ENCODE measurements around the gene SLC38A2. TPM values are rescaled to one million over a fixed set of nuclear protein-coding genes. Genes with fewer than 3 reads are reported as not detected.

SLC38A2 gene
- total RNA-seq, 2 experiments from 2014 or later, result 216 to 283 TPM

GRCh38 chr12:46388427-46389021 is 16.0 kb upstream of the SLC38A2 start:
- DNase-seq, result no peak
- peaks cover 66% of the 10 kb centered on the region for H3K4me1 Mint-ChIP-seq
- ChIA-PET POLR2A (no interaction called here), CTCF (no interaction called here)
- H3K36me3 Mint-ChIP-seq (ENCODE audit: low read depth), result peaks cover 40% of the 10 kb centered on the region
- H3K9me3 Mint-ChIP-seq, result no peaks in the 10 kb centered on the region
- H3K27ac Mint-ChIP-seq, result peak overlapping the region; percentile 11
- no peak overlapping the region for H3K4me3 Mint-ChIP-seq
- H3K27me3 Mint-ChIP-seq, result no peaks in the 10 kb centered on the region

GRCh38 chr12:46387670-46388069 is 15.1 kb upstream of the SLC38A2 start:
- H3K4me3 Mint-ChIP-seq, result no peak overlapping the region
- POLR2A ChIA-PET, result interaction anchor here (0.6 kb wide), 1 partner anchor 12 kb away, joined by 3 read pairs; no protein-coding TSS in a partner anchor
- CTCF ChIA-PET, result no interaction called here
- peaks cover 68% of the 10 kb centered on the region for H3K4me1 Mint-ChIP-seq
- peaks cover 37% of the 10 kb centered on the region for H3K36me3 Mint-ChIP-seq (ENCODE audit: low read depth)
- peak; percentile 23 for DNase-seq
- H3K27me3 Mint-ChIP-seq, result no peaks in the 10 kb centered on the region
- peak overlapping the region; percentile 48 for H3K27ac Mint-ChIP-seq
- no peaks in the 10 kb centered on the region for H3K9me3 Mint-ChIP-seq

GRCh38 chr12:46386877-46387629 is 14.5 kb upstream of the SLC38A2 start:
- ChIA-PET CTCF (interaction anchor here (1.0 to 1.5 kb wide), 2 partner anchors 15 to 137 kb away, joined by 3 read pairs; no protein-coding TSS in a partner anchor), POLR2A (no interaction called here)
- Mint-ChIP-seq H3K27me3 (no peaks in the 10 kb centered on the region), H3K4me3 (peak overlapping the region; percentile 3), H3K36me3 (ENCODE audit: low read depth) (peaks cover 32% of the 10 kb centered on the region), H3K27ac (peak overlapping the region; percentile 31), H3K9me3 (no peaks in the 10 kb centered on the region), H3K4me1 (peaks cover 68% of the 10 kb centered on the region)
- no peak for DNase-seq

- no peak for DNase-seq
- POLR2A ChIA-PET, result no interaction called here
- H3K36me3 Mint-ChIP-seq (ENCODE audit: low read depth), result peaks cover 31% of the 10 kb centered on the region
- no peak overlapping the region for H3K4me3 Mint-ChIP-seq
- no peak overlapping the region for H3K27ac Mint-ChIP-seq
- H3K9me3 Mint-ChIP-seq, result no peaks in the 10 kb centered on the region
- no peaks in the 10 kb centered on the region for H3K27me3 Mint-ChIP-seq
- peaks cover 70% of the 10 kb centered on the region for H3K4me1 Mint-ChIP-seq
- CTCF ChIA-PET, result interaction anchor here (1.0 to 1.5 kb wide), 2 partner anchors 14 to 137 kb away, joined by 3 read pairs; no protein-coding TSS in a partner anchor
These were observed 13.8 kb upstream of the SLC38A2 start for GRCh38 chr12:46386360-46386867.

- peak overlapping the region; percentile 74 for H3K27ac Mint-ChIP-seq
- no peaks in the 10 kb centered on the region for H3K9me3 Mint-ChIP-seq
- peaks cover 61% of the 10 kb centered on the region for H3K4me1 Mint-ChIP-seq
- ChIA-PET CTCF (interaction anchor here (0.6 to 1.5 kb wide), 3 partner anchors 138 to 370 kb away, joined by 3 to 4 read pairs (median 3); no protein-coding TSS in a partner anchor), POLR2A (no interaction called here)
- H3K36me3 Mint-ChIP-seq (ENCODE audit: low read depth), result peaks cover 22% of the 10 kb centered on the region
- H3K4me3 Mint-ChIP-seq, result no peak overlapping the region
- no peak for DNase-seq
- no peaks in the 10 kb centered on the region for H3K27me3 Mint-ChIP-seq
These were observed 12.9 kb upstream of the SLC38A2 start for GRCh38 chr12:46385438-46385837.

GRCh38 chr12:46384451-46385309 is 12.1 kb upstream of the SLC38A2 start:
- peaks cover 62% of the 10 kb centered on the region for H3K4me1 Mint-ChIP-seq

GRCh38 chr12:46383654-46384450 is 11.3 kb upstream of the SLC38A2 start:
- H3K4me3 Mint-ChIP-seq, result peak overlapping the region; percentile 84
- H3K36me3 Mint-ChIP-seq (ENCODE audit: low read depth), result peaks cover 12% of the 10 kb centered on the region
- peak overlapping the region; percentile 97 for H3K27ac Mint-ChIP-seq
- CTCF ChIA-PET, result no interaction called here
- POLR2A ChIA-PET, result interaction anchor here (0.7 kb wide), 2 partner anchors 12 to 278 kb away, joined by 4 to 5 read pairs; no protein-coding TSS in a partner anchor
- peaks cover 63% of the 10 kb centered on the region for H3K4me1 Mint-ChIP-seq
- peaks cover 3% of the 10 kb centered on the region for H3K9me3 Mint-ChIP-seq
- DNase-seq, result peak; percentile 82
- no peaks in the 10 kb centered on the region for H3K27me3 Mint-ChIP-seq

More at GRCh38 chr12:46384451-46385309, 12.1 kb upstream of the SLC38A2 start:
- DNase-seq, result no peak
- Mint-ChIP-seq H3K27ac (peak overlapping the region; percentile 97), H3K9me3 (peaks cover 3% of the 10 kb centered on the region), H3K36me3 (ENCODE audit: low read depth) (peaks cover 18% of the 10 kb centered on the region), H3K27me3 (no peaks in the 10 kb centered on the region), H3K4me3 (peak overlapping the region; percentile 84)
- ChIA-PET POLR2A (interaction anchor here (0.7 kb wide), 2 partner anchors 13 to 277 kb away, joined by 4 to 5 read pairs; no protein-coding TSS in a partner anchor), CTCF (interaction anchor here (0.6 to 1.2 kb wide), 2 partner anchors 277 to 369 kb away, joined by 3 to 4 read pairs; no protein-coding TSS in a partner anchor)

- peaks cover 60% of the 10 kb centered on the region for H3K4me1 Mint-ChIP-seq
- H3K27ac Mint-ChIP-seq, result peak overlapping the region; percentile 97
- ChIA-PET CTCF (no interaction called here), POLR2A (interaction anchor here (0.6 kb wide), 1 partner anchor 832 kb away, joined by 3 read pairs; no protein-coding TSS in a partner anchor)
- H3K36me3 Mint-ChIP-seq (ENCODE audit: low read depth), result peaks cover 7% of the 10 kb centered on the region
- peaks cover 3% of the 10 kb centered on the region for H3K9me3 Mint-ChIP-seq
- H3K27me3 Mint-ChIP-seq, result no peaks in the 10 kb centered on the region
- H3K4me3 Mint-ChIP-seq, result peak overlapping the region; percentile 84
- peak; percentile 95 for DNase-seq
These were observed 10.5 kb upstream of the SLC38A2 start for GRCh38 chr12:46382964-46383653.

- H3K27me3 Mint-ChIP-seq, result no peaks in the 10 kb centered on the region
- H3K36me3 Mint-ChIP-seq (ENCODE audit: low read depth), result peaks cover 6% of the 10 kb centered on the region
- H3K9me3 Mint-ChIP-seq, result peaks cover 3% of the 10 kb centered on the region
- H3K4me1 Mint-ChIP-seq, result peaks cover 58% of the 10 kb centered on the region
- DNase-seq, result no peak
- peak overlapping the region; percentile 97 for H3K27ac Mint-ChIP-seq
- ChIA-PET CTCF (no interaction called here), POLR2A (interaction anchor here (0.6 kb wide), 1 partner anchor 833 kb away, joined by 3 read pairs; no protein-coding TSS in a partner anchor)
- peak overlapping the region; percentile 84 for H3K4me3 Mint-ChIP-seq
These were observed 9.9 kb upstream of the SLC38A2 start for GRCh38 chr12:46382408-46382963.

- Mint-ChIP-seq H3K4me3 (no peak overlapping the region), H3K4me1 (peaks cover 52% of the 10 kb centered on the region), H3K27ac (no peak overlapping the region), H3K36me3 (ENCODE audit: low read depth) (peaks cover 10% of the 10 kb centered on the region), H3K27me3 (no peaks in the 10 kb centered on the region), H3K9me3 (peaks cover 3% of the 10 kb centered on the region)
- ChIA-PET CTCF (no interaction called here), POLR2A (no interaction called here)
- no peak for DNase-seq
These were observed 8.3 kb upstream of the SLC38A2 start for GRCh38 chr12:46380881-46381280.

All from activated CD4-positive, alpha-beta T cell treated with anti-CD3 and anti-CD28 coated beads, Interleukin-2, amount 10 ng/mL, durations not matched to agents 7 days and 5 days (primary cell).